ENCODE measurements around the gene HMCN2. TPM values are rescaled to one million over a fixed set of nuclear protein-coding genes. Genes with fewer than 3 reads are reported as not detected.

The HMCN2 gene
- total RNA-seq, 1 donor from 2014 or later: not detected

DNA sequence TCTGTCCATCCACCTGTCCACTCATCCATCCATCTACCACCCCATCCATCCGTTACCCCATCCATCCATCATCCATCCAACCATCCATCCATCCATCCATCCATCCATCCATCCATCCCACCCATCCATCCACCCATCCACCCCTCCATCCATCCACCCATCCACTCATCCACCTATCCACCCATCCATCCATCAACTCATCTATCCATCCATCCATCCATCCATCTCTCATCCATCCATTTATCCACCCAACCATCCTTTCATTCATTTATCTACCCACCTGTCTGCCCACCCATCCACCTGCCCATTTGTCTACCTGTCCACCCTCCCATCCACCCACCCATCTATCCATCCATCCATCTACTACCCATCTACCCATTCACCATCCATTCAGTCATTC is 95.1 kb downstream of the HMCN2 start:
- DNase-seq (ENCODE audit: low read depth): no peak
- no peaks in the 10 kb centered on the region for H3K36me3 ChIP-seq (ENCODE audit: control insufficient read depth, insufficient read depth, low read length)
- TF ChIP-seq, protein P1, sequence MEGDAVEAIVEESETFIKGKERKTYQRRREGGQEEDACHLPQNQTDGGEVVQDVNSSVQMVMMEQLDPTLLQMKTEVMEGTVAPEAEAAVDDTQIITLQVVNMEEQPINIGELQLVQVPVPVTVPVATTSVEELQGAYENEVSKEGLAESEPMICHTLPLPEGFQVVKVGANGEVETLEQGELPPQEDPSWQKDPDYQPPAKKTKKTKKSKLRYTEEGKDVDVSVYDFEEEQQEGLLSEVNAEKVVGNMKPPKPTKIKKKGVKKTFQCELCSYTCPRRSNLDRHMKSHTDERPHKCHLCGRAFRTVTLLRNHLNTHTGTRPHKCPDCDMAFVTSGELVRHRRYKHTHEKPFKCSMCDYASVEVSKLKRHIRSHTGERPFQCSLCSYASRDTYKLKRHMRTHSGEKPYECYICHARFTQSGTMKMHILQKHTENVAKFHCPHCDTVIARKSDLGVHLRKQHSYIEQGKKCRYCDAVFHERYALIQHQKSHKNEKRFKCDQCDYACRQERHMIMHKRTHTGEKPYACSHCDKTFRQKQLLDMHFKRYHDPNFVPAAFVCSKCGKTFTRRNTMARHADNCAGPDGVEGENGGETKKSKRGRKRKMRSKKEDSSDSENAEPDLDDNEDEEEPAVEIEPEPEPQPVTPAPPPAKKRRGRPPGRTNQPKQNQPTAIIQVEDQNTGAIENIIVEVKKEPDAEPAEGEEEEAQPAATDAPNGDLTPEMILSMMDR (IDR thresholded peaks at IDR 0.05; ENCODE audit: insufficient read depth, low read length, poor library complexity, severe bottlenecking): no peak
- H3K27me3 ChIP-seq (ENCODE audit: control insufficient read depth, insufficient read depth, low read length): peaks cover 8% of the 10 kb centered on the region
- H3K4me3 ChIP-seq (ENCODE audit: low read depth, low read length): no peak overlapping the region

DNA sequence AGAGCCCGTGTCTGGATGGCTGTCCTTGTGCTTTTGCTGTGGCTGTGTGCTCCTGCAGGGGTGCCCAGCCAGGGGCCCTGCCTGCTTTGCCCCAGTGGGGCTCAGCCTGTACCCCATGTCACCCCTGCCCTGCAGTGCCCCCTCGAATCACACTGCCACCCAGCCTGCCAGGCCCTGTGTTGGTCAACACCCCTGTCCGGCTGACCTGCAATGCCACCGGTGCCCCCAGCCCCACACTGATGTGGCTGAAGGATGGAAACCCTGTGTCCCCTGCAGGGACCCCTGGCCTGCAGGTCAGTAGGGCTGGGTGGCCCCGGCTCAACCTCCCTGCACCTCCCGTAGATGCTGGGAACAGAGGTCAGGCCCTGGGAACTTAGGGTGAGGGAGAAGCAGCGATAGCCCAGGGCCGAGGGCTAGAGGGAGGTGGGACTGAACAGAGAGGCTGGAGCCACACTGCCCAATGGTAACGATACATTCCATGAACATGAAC is 96.4 kb downstream of the HMCN2 start:
- H3K36me3 ChIP-seq (ENCODE audit: control insufficient read depth, insufficient read depth, low read length): no peaks in the 10 kb centered on the region
- H3K27me3 ChIP-seq (ENCODE audit: control insufficient read depth, insufficient read depth, low read length): peaks cover 8% of the 10 kb centered on the region
- no peak overlapping the region for H3K4me3 ChIP-seq (ENCODE audit: low read depth, low read length)
- no peak for DNase-seq (ENCODE audit: low read depth)
- TF ChIP-seq, protein P1 (IDR thresholded peaks at IDR 0.05; ENCODE audit: insufficient read depth, low read length, poor library complexity, severe bottlenecking): no peak

DNA sequence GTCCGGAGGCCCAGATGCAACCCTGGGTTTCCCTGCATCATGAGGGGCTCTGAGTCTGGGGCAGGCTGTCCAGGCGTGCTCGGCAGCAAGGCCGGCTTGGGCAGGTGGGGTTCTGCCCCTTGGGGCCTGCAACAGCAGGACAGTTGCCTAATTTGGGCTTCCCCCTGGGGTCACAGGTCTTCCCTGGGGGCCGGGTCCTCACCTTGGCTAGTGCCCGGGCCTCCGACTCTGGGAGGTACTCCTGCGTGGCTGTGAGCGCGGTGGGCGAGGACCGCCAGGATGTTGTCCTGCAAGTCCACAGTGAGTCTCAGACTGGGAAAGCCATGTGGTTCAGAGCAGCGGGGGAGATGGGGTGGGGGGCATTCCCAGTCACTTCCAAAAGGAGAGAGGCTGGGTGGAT is 97.1 kb downstream of the HMCN2 start:
- no peak overlapping the region for H3K4me3 ChIP-seq (ENCODE audit: low read depth, low read length)
- TF ChIP-seq, protein P1 (IDR thresholded peaks at IDR 0.05; ENCODE audit: insufficient read depth, low read length, poor library complexity, severe bottlenecking): no peak
- peaks cover 10% of the 10 kb centered on the region for H3K27me3 ChIP-seq (ENCODE audit: control insufficient read depth, insufficient read depth, low read length)
- DNase-seq (ENCODE audit: low read depth): no peak
- H3K36me3 ChIP-seq (ENCODE audit: control insufficient read depth, insufficient read depth, low read length): no peaks in the 10 kb centered on the region

DNA sequence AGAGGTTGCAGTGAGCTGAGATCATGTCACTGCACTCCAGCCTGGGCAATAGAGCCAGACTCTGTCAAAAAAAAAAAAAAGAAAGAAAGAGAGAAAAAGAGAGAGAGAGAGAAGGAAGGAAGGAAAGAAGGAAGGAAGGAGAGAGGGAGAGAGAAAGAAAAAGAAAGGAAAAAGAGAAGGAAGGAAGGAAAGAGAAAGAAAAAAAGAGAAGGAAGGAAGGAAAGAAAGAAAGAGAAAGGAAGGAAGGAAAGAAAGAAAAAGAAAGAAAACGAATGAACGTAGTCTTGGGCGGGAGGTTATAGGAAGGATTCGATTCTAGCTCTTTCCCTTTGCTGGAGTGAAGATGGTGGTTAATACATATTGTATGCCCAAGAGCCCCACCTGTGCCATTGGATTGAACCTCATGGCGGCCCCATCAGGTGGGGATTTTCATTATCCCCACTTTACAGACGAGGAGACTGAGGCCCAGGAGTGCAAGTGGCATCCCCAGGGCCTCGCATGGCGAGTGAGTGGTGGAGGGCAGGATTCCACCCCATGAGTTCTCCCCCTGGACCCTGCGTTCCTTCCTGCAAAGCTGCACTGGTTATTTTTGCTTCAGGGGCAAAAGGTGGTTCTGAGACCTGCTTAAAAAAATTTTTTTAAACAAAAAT is 98.3 kb downstream of the HMCN2 start:
- no peak overlapping the region for H3K4me3 ChIP-seq (ENCODE audit: low read depth, low read length)
- no peak for DNase-seq (ENCODE audit: low read depth)
- peaks cover 10% of the 10 kb centered on the region for H3K27me3 ChIP-seq (ENCODE audit: control insufficient read depth, insufficient read depth, low read length)
- TF ChIP-seq, protein P1 (IDR thresholded peaks at IDR 0.05; ENCODE audit: insufficient read depth, low read length, poor library complexity, severe bottlenecking): no peak
- H3K36me3 ChIP-seq (ENCODE audit: control insufficient read depth, insufficient read depth, low read length): no peaks in the 10 kb centered on the region

DNA sequence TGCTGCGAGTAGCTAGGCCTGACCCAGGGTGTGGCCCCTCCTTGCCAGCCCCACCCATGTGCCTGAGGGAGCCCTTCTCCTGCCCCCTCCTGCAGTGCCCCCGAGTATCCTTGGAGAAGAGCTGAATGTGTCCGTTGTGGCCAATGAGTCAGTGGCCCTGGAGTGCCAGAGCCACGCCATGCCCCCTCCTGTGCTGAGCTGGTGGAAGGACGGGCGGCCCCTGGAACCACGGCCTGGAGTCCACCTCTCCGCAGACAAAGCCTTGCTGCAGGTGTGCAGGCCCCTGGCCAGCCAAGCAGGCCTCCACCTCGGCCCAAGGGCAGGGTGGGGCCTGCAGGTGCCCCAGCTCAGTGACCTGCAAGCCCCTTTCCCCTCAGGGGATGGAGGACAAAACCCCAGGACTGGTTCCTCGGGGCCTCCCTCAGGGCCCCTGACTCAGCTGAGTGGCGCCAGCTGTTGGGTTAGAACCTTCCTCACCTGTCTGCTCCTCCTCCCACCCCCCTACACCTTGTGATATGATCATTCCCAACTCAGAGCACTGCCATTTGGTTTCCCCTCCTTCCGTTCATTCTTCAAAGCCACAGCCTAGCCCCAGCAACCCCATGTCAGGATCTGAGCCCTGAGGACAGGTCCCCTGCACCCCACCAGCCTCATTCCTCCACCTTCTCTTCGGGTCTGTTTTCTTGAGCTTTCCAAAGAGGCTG is 99.2 kb downstream of the HMCN2 start:
- TF ChIP-seq, protein P1 (IDR thresholded peaks at IDR 0.05; ENCODE audit: insufficient read depth, low read length, poor library complexity, severe bottlenecking): no peak
- Histone ChIP-seq H3K36me3 (ENCODE audit: control insufficient read depth, insufficient read depth, low read length) (no peaks in the 10 kb centered on the region), H3K4me3 (ENCODE audit: low read depth, low read length) (no peak overlapping the region), H3K27me3 (ENCODE audit: control insufficient read depth, insufficient read depth, low read length) (peaks cover 13% of the 10 kb centered on the region)
- DNase-seq (ENCODE audit: low read depth): no peak

All from kidney epithelial cell (primary cell).